Pulmonary artery endothelial cell (primary cell): ENCODE data around the gene MAPK8IP2. TPM values are rescaled to one million over a fixed set of nuclear protein-coding genes. Genes with fewer than 3 reads are reported as not detected.

ENCODE experiments used
- DNase-seq: peaks from one replicate; pipeline ENCODE4 v3.0.0-alpha.2; 2011; ENCODE audit warnings: low read depth, low spot score
- total RNA-seq: library from RNA; depleted of rRNA; stranded (reverse); fragments of >200 nt; gene quantifications from 2 replicates; pipeline ENCODE4 v1.2.3, GENCODE V29; 2014

MAPK8IP2 gene
- total RNA-seq, result 0.11 and 0.13 TPM in 2 replicates

DNA sequence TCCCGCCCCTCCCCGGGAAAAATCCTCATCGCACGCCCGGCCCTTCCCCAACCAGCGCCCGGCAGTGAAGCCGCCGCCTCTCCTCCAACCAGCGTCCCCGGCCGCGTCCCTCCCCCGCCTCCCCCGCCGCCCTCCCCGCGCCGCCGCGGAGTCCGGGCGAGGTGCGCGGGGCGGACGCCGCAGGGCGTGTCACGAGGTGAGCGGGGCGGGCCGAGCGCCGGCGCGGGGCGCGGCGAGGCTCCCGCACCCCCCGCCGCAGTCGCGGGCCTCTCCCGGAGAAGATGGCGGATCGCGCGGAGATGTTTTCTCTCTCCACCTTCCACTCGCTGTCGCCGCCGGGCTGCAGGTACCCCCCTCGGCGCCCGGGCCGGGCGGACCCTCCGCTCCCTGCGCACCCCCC, at the start of gene MAPK8IP2:
TSS of gene MAPK8IP2 (plus strand) at position 256 of the 400 bp plus-strand sequence. CDS start at position 282, 26 bp downstream.
- DNase-seq, result no peak

GRCh38 chr22:50551160-50551752, 49.3 kb upstream of the MAPK8IP2 start:
- DNase-seq, result no peak

DNA sequence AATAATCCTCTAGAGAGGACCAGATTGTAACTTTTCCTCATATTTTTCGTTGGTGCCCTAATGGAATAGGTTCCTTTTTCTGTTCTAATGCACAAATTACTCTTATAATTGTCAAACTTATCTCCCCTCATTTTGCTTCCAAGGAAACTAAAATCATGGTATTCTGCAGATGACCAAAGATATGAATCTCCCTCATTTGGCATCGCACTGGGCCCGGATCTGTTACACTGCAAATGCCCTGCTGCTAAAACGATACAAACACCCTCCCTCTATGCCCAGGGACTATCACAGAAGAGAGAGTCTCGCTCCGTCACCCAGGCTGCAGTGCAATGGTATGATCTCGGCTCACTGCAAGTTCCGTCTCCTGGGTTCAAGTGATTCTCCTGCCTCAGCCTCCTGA, 47.3 kb upstream of the MAPK8IP2 start:
- DNase-seq, result no peak

DNA sequence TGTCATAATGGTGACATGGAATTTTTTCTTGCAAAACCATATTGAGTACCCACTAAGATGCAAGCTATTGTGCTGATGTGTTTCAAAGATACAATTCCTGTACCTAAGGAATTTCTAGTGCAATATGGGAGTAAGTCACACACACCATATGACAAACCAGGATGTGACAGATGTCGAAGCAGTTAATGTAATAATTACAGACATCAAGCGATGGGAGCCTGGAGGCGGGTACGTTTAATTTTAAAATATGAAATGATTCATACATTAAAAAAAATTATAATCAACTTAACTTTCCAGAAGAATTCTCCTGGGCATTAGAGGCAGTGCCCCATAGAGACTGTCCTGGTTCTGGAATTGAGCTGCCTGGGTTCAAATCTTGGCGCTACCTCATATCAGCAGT, 43.9 kb upstream of the MAPK8IP2 start:
- no peak for DNase-seq

GRCh38 chr22:50560034-50560433, 40.6 kb upstream of the MAPK8IP2 start:
- no peak for DNase-seq

GRCh38 chr22:50561401-50562358, 38.9 kb upstream of the MAPK8IP2 start:
- no peak for DNase-seq

GRCh38 chr22:50562523-50563412, 37.8 kb upstream of the MAPK8IP2 start, which contains the start of gene SYCE3:
Gene SYCE3 (minus strand): TSS chr22:50562919. CDS start chr22:50556405, 6,514 bp downstream.
- peak; percentile 17 for DNase-seq

GRCh38 chr22:50563413-50564160, 37.0 kb upstream of the MAPK8IP2 start:
- no peak for DNase-seq

GRCh38 chr22:50564289-50564688, 36.3 kb upstream of the MAPK8IP2 start:
- no peak for DNase-seq

- DNase-seq, result no peak
Measured at GRCh38 chr22:50567721-50568252, 32.8 kb upstream of the MAPK8IP2 start.

DNA sequence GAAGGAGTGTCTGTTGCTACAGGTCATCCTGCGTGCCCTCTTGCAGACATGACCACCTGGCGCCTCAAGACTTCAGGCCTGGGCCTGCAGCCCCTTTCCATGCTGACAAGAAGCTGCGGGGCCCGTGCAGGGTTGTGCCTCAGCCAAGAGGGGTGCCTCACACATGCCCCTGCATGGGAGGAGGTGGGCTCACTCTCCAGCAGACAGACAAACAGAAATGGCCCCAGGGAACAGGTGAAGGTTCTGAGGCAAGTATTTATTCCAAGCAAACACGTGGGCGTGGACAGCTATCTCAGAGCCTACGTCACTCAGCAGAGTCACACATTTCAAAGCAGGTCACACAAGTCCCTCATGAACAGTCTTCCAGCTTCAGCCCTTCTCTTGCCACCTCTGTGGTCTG, 32.0 kb upstream of the MAPK8IP2 start:
- no peak for DNase-seq

GRCh38 chr22:50569041-50569459, 31.5 kb upstream of the MAPK8IP2 start:
- DNase-seq, result no peak

GRCh38 chr22:50569896-50570535, 30.6 kb upstream of the MAPK8IP2 start:
- no peak for DNase-seq

- no peak for DNase-seq
Measured at GRCh38 chr22:50570861-50571260, 29.7 kb upstream of the MAPK8IP2 start.

- DNase-seq, result no peak
Measured at GRCh38 chr22:50571264-50572175, 29.1 kb upstream of the MAPK8IP2 start.

DNA sequence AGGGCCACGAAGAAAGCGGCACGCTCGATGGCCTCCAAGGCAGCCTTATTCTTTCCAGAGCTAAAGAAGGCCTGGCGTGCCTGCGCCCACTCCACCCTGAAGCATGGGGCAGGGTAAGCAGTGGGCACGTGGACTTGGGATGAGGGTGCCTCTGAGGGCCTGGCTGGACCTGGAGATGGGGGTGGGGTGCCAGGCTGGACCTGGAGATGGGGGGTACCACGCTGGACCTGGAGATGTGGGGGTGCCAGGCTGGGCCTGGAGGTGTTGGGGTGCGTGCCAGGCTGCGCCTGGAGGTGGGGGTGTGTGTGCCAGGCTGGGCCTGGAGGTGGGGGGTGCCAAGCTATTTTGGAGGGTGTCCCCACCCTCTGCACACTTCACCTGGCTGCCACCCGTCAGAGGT, 27.6 kb upstream of the MAPK8IP2 start:
- DNase-seq, result no peak

GRCh38 chr22:50573491-50574382, 26.9 kb upstream of the MAPK8IP2 start:
- DNase-seq, result no peak

DNA sequence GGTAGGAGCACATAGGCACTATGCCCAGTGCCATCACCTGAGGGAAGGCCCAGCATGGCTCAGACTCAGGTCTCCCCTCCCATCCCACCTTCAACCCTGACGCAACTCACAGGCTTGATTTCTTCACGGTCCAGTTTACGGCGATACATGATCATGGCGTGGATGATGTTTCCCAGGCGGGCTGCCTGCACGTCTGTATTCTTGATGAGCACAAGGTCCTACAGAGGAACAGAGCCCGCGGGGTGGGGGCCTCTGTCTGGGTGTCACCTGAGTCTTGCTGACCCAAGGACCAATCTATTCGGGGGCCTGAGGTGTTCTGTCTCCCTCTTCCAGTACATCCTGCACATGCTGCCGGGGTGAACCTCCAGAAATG, 26.2 kb upstream of the MAPK8IP2 start:
- DNase-seq, result no peak
